ENCODE results near the gene CHMP4B.

- TF ChIP-seq CHD4 (IDR thresholded peaks at IDR 0.05; ENCODE audit: borderline replicate concordance) = no peak
- TF ChIP-seq POLR2A (IDR thresholded peaks at IDR 0.05; ENCODE audit: low read length) = no peak
- TF ChIP-seq MAX (IDR thresholded peaks at IDR 0.05) = no peak
Measured at GRCh38 chr20:33773412-33774089, 37.6 kb upstream of the CHMP4B start.
